T-helper 2 cell treated with Interferon-gamma antibody and Interleukin-4, amounts not matched to agents 5 μg/mL and 100 μg/mL, for 36 hours (primary cell): ENCODE data around the gene JAM3.

ENCODE experiments used
- DNase-seq: peaks from one replicate; pipeline ENCODE4 v3.0.0; 2021; ENCODE audit warnings: low spot score
- H3K27ac Mint-ChIP-seq: one replicate; pipeline ENCODE4 v1.8.0; 2021; ENCODE audit warnings: mild to moderate bottlenecking, mixed read lengths
- H3K27me3 Mint-ChIP-seq: one replicate; pipeline ENCODE4 v1.8.0; 2021; ENCODE audit warnings: low read depth, mixed read lengths
- H3K36me3 Mint-ChIP-seq: one replicate; pipeline ENCODE4 v1.8.0; 2021; ENCODE audit warnings: low read depth, mixed read lengths
- H3K4me1 Mint-ChIP-seq: one replicate; pipeline ENCODE4 v1.8.0; 2021; ENCODE audit warnings: low read depth, mixed read lengths
- H3K4me3 Mint-ChIP-seq: one replicate; pipeline ENCODE4 v1.8.0; 2022; ENCODE audit warnings: mild to moderate bottlenecking, moderate library complexity, mixed read lengths
- H3K9me3 Mint-ChIP-seq: one replicate; pipeline ENCODE4 v1.8.0; 2021; ENCODE audit warnings: mixed read lengths

Gene JAM3

DNA sequence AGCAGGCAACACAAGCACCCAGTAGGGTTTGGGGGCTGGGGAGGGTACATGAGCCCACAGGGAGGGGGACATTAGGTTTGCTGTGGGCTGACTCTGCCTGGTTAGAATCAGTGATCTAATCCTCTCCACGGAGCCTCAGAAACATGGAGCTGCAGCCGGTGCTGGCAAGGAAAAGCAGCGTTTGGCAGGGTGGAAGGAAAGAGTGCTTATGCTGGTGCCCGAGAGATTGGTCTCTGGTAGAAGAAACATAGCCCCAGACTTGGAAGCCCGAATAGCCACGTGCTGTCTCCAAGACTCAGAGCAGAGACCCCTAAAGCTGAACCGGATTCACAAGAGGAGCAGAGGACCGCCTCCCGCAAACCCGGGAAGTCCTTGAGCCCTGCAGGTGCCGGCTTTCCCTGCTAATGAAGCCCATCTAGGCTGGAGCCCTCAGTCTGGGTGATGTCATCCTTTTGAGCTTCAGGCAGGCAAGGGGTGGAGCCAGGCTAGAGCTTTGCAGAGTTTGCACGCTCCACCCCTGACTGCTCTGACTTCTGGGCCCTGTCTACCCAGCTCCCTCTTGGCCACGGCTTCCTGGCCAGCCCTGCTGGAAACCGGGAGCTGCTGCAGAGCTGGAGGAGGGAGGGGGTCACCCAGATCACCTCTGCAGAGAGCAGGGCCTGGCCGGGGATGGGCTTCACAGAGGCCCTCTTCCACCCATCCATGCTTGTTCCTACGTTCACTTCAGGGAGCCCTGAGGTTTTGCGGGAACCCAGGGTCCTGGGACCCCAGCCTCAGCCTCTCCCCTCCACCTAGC is 35.0 kb upstream of the JAM3 start:
- peaks cover 46% of the 10 kb centered on the region for H3K4me1 Mint-ChIP-seq
- H3K4me3 Mint-ChIP-seq = peak overlapping the region; percentile 55
- no peaks in the 10 kb centered on the region for H3K9me3 Mint-ChIP-seq
- peaks cover 16% of the 10 kb centered on the region for H3K27me3 Mint-ChIP-seq
- peak; percentile 68 for DNase-seq
- H3K36me3 Mint-ChIP-seq = peaks cover 3% of the 10 kb centered on the region
- peak overlapping the region; percentile 60 for H3K27ac Mint-ChIP-seq

DNA sequence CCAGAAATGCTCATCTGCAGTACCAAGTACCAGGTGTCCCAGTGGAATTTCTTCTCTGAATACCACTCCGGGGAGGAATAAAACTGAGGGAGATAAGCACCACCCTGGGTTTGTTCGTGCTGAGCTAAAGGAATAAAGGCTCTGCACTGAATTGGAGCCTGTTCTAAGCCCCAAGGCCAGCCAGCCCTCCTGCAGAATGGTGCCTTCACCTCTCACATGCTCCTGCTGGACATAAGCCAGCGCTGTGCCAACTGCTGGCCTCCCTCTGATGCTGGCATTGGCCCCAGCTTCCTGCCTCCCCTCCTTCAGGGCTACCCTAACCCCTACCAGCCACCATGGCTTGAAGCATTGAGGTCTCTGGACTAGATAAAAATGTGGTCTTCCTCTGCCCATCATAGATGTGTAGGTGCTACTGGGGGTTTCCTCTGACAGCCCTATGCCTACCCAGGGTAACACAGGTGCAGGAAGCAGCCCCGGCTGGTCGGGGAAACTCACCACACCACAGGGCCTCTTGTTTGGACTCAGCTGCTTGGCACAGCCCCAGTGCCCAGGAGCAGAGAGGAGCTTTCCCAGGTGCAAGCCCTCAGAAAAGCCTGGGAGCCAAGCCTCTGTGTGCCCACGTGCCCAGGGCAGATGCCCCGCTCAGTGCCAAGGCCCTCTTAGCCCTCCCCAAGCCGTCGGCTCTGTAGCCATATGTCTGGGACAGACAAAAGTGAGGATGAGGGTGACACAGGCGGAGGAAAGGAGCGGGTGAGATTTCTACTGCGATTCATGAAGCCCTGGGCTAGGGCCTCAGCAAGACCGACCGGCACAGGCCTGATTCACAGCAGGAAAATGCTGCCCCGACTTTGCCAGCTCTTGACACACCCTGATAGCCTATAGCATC is 34.1 kb upstream of the JAM3 start:
- peaks cover 9% of the 10 kb centered on the region for H3K27me3 Mint-ChIP-seq
- H3K27ac Mint-ChIP-seq = peak overlapping the region; percentile 82
- peaks cover 46% of the 10 kb centered on the region for H3K4me1 Mint-ChIP-seq
- DNase-seq = no peak
- peak overlapping the region; percentile 88 for H3K4me3 Mint-ChIP-seq
- no peaks in the 10 kb centered on the region for H3K9me3 Mint-ChIP-seq
- H3K36me3 Mint-ChIP-seq = peaks cover 3% of the 10 kb centered on the region

DNA sequence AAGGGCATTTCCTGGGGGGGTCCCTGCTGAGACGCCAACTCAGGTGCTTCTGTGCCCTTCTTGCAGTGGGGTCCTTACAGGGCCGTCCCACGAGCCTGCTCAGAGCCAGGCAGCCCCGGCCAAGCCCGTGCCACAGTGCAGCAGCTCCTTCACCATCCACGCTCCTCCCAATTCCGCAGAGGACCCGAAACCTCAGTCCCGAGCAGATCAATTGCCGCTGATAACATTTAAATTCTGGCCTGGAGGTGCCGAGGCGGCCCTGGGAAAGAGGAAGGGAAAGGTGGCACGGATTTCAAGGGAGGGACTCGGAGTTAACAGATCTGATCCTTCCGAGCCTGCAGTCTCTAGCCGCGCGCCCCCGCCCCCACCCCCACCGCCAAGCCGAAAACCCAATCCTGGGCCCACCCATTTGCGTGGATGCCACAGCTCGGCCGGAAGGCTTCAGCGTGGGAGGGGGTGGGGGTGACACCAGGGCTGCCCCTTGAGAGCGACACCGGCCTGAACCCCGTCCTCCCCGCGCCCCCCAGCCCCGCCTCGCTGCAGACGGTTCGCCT is 32.3 kb upstream of the JAM3 start:
- Mint-ChIP-seq H3K4me1 (peaks cover 46% of the 10 kb centered on the region), H3K9me3 (no peaks in the 10 kb centered on the region), H3K4me3 (peak overlapping the region; percentile 88), H3K27ac (peak overlapping the region; percentile 89), H3K36me3 (peaks cover 3% of the 10 kb centered on the region), H3K27me3 (peaks cover 5% of the 10 kb centered on the region)
- DNase-seq = no peak

DNA sequence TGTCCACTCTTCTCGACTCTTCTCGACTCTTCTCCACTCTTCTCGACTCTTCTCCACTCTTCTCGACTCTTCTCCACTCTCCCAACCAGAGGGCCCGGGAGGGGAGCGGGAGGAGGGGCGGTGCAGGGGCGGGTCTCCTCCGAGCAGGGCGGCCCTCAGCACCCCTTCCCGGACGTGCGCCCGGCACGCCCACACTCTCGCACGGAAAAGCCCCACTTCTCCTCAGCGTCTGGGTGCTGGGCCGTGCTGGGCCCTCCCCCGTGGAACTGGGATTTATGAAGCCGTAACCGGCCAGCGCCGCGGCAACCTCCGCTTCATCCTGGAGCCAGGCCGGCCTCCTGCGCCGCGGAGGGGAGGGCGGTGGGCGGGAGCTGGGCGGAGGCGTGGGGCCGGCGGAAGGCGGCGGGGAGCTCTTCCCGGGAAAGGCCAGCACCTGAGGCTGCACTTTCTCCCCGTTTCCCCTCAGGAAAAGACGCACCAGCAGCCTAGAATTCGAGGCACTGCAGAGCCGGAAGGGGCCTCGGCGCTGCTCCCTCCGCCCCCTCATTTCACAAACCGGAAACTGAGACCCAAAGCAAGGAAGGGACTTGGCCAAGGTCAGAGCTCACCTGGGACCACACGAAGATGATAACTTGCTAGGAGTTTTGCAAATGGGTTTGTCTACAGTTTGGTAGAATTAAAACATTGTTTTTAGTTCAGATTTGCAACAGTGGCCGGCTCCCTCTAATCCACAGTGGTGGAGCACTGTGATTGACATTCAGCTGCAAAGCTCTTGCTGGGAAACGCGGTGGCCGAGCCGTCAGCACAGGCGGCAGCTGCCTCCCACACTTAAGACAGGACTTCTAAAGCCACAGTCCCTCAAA is 31.6 kb upstream of the JAM3 start:
- Mint-ChIP-seq H3K36me3 (peaks cover 3% of the 10 kb centered on the region), H3K27me3 (no peaks in the 10 kb centered on the region), H3K9me3 (no peaks in the 10 kb centered on the region), H3K4me3 (peak overlapping the region; percentile 88), H3K27ac (peak overlapping the region; percentile 91), H3K4me1 (peaks cover 42% of the 10 kb centered on the region)
- peak; percentile 60 for DNase-seq

DNA sequence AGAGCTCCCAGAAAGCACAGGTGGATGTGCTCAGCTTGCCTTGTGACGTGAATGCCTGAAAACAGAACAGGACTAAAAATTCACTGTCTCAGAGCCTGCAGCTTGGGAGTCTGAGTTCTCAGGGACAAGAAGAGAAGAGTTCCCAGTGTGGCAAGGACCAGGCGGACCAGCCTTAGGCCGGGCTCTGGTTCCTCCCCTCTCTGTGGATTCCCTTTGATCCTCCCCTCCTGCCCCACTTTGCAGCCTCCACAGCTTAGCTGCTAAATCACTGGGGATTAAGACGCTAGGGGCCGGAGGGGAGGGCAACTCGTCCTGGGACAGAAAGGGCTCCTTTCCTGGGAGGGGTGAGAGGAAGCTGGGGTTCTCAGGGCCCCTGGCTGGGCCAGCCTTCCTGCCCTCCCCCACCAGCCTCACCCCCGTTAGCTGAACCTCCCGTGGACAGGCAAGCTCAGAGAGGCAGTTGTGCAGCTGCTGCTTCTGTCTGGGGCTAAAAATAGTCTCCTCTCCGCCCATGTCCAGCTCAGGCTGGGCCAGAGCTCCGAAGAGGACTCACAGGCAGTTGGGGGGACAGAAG is 29.9 kb upstream of the JAM3 start:
- Mint-ChIP-seq H3K4me3 (peak overlapping the region; percentile 88), H3K36me3 (peaks cover 3% of the 10 kb centered on the region), H3K4me1 (peaks cover 31% of the 10 kb centered on the region), H3K27me3 (no peaks in the 10 kb centered on the region), H3K27ac (no peak overlapping the region), H3K9me3 (no peaks in the 10 kb centered on the region)
- no peak for DNase-seq

DNA sequence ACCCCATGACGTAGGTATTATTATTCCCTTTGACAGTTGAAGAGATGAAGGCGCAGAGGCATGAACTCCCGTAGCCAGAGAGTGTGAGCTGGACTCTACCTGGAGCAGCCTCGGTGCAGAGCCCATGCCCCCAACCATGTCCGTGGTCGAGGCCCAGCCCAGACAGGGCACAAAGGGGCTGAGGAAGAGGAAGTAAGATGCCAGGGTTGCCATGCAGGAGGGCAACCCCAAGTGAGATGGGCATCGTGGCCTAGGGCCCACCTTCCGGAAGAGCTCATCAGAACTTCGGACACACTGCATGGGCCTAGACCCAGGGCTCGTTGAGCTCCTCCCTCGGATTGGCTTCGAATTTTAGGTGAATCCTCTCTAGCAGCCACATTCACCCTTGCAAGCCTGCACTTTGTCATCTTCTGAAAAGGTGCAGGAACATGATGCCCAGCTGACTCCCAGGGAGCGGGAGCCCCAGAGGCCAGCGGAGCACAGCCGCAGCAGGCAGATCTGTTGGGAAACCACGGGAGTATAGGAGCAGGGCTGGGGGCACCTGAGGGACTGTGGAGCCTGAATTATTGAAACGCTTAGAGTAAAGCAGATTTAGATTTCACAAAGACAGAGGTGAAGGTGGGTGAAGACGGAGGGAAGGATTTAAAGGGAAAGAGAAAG is 29.0 kb upstream of the JAM3 start:
- H3K27ac Mint-ChIP-seq = peak overlapping the region; percentile 5
- DNase-seq = no peak
- H3K4me1 Mint-ChIP-seq = peaks cover 24% of the 10 kb centered on the region
- H3K4me3 Mint-ChIP-seq = no peak overlapping the region
- H3K27me3 Mint-ChIP-seq = no peaks in the 10 kb centered on the region
- H3K9me3 Mint-ChIP-seq = no peaks in the 10 kb centered on the region
- peaks cover 3% of the 10 kb centered on the region for H3K36me3 Mint-ChIP-seq

DNA sequence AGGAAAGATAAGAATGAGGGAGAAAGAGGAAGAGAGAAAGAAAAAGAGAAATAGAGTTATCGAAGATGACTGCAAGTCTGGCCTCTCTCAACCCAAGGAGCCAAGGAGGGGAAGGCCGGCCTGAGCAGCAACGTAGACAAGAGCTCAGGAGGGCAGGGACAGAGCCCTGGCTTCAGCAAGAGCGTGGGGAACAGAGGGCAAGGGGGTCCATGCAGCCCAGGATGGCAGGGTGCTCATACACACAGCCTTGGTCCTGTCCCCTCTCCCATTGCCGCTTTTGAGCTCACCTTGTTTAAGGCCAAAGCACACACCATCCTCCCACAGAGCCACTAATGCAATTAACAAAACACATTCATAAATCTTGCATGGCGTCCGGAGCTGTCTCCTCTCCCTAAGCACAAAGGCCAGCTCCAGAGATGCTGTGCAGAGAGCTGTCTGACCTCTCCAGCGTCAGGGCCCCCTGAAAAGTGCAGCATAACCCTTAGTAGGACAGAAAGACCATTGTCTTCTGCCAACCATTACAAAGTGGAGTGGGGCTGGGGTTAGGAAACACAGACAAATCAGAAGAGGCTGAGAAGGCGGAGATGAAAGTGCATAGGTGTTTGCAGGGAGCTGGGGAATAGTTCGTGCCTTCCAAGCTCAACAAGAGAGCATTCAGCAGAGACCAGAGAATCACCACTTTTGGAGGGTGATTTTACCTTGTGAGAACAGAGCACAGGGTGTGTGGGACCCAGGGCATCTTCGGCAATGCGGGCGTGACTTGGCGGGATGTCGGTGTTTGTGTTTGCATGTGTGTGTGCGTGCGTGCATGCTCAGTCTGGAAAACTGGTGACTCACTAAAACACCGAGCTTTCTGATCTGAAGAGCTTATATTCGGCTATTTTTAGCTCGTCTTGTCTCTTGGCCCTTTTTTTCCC is 28.2 kb upstream of the JAM3 start:
- Mint-ChIP-seq H3K36me3 (peaks cover 2% of the 10 kb centered on the region), H3K9me3 (no peaks in the 10 kb centered on the region), H3K4me1 (peaks cover 18% of the 10 kb centered on the region), H3K27me3 (no peaks in the 10 kb centered on the region), H3K27ac (peak overlapping the region; percentile 5), H3K4me3 (no peak overlapping the region)
- DNase-seq = no peak

DNA sequence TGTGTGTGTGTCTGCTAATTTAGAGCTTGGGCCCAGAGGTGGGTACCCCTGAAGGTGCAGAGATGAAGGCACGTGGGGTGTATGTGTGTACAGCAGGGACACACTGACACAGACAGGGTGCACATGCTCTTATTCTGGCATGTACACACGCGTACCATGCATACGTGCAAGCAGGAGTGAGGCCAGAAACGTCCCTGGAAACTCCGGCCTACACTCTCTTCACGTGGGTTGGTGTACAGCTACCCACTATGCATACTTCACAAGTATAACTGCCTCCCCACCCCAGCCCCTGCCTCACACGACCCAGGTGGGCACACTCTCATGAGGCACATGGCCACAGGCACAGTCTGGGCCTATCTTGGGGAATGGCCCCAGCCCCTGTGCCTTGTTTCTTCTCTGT is 27.5 kb upstream of the JAM3 start:
- H3K36me3 Mint-ChIP-seq = no peaks in the 10 kb centered on the region
- no peak overlapping the region for H3K4me3 Mint-ChIP-seq
- H3K27me3 Mint-ChIP-seq = no peaks in the 10 kb centered on the region

DNA sequence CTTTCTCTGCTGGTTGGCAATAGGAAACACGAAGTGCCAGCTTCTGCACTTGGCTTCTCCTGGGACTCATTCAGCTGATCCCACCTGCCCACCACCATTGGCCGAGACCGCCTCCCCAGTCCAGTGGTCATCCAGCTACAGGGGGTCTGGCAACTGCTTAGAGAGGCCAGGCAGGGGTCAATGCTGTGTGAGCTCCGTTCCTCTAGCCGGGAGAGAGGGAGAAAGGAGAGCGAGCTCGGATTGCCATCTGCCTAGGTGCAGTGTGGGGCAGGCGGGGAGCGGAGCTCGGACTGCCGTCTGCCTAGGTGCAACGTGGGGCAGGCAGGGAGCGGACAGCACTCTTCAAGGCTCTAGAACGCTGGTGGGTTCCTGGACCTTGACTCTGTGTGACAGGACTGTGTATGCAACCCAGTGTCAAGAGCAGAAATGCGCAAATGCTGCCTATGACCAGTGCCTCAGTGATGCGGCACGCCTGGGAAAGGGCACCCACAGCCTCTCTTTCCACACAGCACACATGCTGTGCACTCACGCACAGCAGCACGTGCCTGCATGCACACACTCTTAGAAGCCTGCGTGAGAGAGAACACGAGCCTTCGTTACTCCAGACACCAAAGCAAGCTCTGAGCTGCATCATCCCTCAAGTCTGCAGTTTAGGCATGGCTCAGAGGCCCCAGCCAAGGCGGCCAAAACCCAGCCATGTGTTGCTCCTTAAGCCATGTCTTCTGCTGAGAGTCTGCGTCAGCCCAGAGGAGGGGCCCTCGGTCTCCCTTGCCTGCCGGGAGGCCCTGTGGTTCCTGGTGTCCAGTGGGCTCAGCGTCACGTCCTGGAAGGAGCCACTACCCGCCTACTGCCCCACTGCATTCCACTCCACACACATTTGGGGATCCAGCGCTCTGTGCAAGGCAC is 26.8 kb upstream of the JAM3 start:
- Mint-ChIP-seq H3K4me3 (no peak overlapping the region), H3K27ac (no peak overlapping the region), H3K27me3 (no peaks in the 10 kb centered on the region), H3K4me1 (peaks cover 12% of the 10 kb centered on the region), H3K36me3 (no peaks in the 10 kb centered on the region), H3K9me3 (no peaks in the 10 kb centered on the region)
- no peak for DNase-seq

More for the DNA sequence above, 27.5 kb upstream of the JAM3 start:
- Mint-ChIP-seq H3K4me1 (peaks cover 16% of the 10 kb centered on the region), H3K27ac (no peak overlapping the region), H3K9me3 (no peaks in the 10 kb centered on the region)
- no peak for DNase-seq

DNA sequence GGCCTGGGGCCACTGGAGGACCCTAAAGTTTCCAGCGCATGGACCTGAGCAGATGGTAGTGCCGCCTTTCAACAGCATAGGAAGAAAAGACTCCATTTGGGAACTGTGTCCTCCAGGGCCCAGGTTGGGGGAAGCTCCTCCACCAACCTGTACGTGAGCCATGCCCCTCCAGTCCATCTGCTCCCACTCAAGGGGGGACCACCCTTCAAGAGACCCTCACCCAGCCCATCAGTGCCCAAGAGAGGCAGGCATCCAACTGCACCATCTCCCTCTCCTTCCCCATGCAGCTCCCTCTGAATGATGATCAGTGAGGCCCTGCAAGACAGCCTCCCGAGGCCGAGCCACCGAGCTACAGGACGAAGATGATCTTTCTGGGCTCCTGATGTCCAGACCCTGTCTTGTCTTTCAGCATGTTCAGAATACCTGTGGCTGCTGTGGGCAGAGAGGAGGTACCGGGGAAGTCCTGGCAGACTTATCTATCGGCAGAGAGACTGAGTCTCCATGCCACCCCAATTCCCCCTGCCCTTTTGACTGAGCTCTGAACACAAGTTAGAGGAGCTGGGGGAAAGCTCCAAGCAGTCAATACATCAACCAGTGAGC is 25.0 kb upstream of the JAM3 start:
- DNase-seq = no peak
- Mint-ChIP-seq H3K27ac (no peak overlapping the region), H3K27me3 (peaks cover 4% of the 10 kb centered on the region), H3K4me1 (peaks cover 4% of the 10 kb centered on the region), H3K36me3 (no peaks in the 10 kb centered on the region), H3K9me3 (no peaks in the 10 kb centered on the region), H3K4me3 (no peak overlapping the region)
